ENCODE data around the gene GHDC.

DNA sequence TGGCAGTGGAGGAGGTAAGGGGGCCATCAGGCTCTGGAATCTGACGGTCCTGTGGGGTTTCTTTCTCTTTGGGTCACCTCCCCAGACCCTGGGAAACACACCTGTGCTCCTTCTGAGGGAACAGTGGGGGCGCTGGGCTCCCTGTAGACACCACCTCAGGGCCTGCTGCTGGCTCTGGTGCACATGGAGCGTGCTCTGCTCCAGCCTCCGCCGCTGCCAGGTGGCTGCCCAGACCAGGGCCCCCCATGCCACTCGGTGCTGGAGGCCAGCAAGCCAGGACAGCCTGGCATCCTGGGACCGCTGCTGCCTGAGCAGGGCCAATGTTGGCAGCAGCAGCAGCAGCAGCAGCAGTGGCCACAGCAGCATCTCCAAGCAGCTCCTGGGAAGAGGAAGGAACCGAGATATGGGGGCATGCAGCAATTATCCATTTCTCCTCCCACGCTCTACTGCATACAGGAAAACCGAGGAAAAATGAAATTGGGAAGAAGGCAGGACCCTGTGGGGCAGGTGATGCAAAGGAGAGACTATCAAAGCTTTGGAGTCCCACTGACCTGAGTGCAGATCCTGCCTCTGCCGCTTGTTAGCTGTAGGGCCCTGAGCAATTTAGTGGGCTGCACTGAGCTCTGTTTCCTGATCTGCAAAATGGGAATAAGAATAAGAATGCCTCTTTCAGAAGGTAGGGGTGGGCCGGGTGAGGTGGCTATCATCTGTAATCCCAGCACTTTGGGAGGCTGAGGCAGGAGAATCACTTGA is 902 bp downstream of the GHDC start:
- TF ChIP-seq, protein P1, sequence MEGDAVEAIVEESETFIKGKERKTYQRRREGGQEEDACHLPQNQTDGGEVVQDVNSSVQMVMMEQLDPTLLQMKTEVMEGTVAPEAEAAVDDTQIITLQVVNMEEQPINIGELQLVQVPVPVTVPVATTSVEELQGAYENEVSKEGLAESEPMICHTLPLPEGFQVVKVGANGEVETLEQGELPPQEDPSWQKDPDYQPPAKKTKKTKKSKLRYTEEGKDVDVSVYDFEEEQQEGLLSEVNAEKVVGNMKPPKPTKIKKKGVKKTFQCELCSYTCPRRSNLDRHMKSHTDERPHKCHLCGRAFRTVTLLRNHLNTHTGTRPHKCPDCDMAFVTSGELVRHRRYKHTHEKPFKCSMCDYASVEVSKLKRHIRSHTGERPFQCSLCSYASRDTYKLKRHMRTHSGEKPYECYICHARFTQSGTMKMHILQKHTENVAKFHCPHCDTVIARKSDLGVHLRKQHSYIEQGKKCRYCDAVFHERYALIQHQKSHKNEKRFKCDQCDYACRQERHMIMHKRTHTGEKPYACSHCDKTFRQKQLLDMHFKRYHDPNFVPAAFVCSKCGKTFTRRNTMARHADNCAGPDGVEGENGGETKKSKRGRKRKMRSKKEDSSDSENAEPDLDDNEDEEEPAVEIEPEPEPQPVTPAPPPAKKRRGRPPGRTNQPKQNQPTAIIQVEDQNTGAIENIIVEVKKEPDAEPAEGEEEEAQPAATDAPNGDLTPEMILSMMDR (IDR thresholded peaks at IDR 0.05; ENCODE audit: control extremely low read depth in 1 of 3, insufficient read depth in 1 of 3, low read depth in 1 of 3, low read length in 3 of 3), result no peak
- TF ChIP-seq JUN (IDR thresholded peaks at IDR 0.05; ENCODE audit: low read depth, low read length), result no peak
